SIG-M5 (cell line): ENCODE data around the gene LYPD6B.

Source experiments
- DNase-seq: peaks from one replicate; lab custom pipeline; 2025; lab: John Stamatoyannopoulos, UW

Gene LYPD6B

GRCh38 chr2:149076863-149077412 is 38.4 kb downstream of the LYPD6B start:
- no peak for DNase-seq

- DNase-seq: no peak
These were observed 39.4 kb downstream of the LYPD6B start for GRCh38 chr2:149077861-149078260.

GRCh38 chr2:149080099-149080498 is 41.6 kb downstream of the LYPD6B start:
- no peak for DNase-seq

GRCh38 chr2:149080971-149081370 is 42.5 kb downstream of the LYPD6B start:
- no peak for DNase-seq

GRCh38 chr2:149082079-149082478 is 43.6 kb downstream of the LYPD6B start:
- no peak for DNase-seq

DNA sequence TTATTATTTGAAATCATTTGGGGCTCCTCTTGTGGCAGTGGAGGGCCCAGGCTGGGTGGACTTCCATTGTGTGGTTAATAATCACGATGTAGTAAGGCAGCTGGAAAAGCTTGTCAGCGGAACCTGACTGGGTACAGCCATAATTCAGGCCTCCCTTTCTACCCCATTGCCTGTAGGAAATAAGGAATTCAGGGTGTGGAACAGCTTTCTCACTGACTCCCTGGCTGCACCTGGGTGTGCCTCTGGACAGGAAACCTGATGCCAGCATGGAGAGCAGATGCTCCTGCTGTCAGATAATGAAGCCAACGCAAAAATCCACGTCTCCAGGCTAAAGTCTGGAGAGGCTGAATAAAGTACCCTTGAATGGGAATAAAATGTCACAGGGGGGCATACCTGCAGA is 44.2 kb downstream of the LYPD6B start:
- DNase-seq: no peak

DNA sequence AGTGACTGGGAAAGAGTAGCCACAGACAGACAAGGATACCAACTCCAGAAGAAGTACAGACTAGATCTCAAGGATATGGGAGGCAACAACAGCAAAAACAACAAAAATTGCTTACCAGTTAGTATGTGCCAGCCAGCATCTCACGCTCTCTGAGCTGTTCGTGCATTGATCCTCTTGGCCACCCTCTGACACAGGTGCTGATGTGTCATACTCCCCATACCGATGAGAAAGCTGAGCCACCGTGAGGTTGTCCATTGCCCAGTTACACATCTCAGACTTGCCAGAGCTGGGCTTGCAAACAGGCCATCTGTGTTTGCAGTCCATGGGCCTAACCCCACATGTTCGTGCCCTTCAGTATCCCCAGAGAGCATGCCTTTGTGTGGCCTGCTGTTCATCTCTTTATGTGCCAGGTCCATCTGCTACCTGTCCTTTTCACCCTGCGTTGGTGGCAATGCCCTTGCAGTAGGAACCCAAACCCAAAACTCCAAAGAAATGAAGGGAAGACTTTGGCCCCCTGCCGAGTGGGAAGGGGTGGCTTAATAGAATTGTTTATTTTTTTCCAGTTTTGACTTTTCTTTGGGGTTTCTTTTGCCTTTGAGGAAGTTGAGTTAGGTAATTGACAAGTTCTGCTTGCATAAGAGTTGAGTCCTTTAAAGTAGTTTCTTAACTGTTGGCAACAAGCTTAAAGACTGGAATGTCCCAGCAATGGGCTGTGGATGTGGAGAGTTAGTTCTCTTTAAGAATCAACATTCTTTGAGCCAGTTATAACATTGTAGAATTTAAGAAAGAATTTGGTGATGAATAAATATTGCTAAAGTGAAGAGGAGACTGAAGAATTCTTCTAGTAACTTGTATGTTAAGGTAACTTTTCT is 46.7 kb downstream of the LYPD6B start:
- DNase-seq: no peak

GRCh38 chr2:149087751-149088150 is 49.3 kb downstream of the LYPD6B start:
- no peak for DNase-seq

DNA sequence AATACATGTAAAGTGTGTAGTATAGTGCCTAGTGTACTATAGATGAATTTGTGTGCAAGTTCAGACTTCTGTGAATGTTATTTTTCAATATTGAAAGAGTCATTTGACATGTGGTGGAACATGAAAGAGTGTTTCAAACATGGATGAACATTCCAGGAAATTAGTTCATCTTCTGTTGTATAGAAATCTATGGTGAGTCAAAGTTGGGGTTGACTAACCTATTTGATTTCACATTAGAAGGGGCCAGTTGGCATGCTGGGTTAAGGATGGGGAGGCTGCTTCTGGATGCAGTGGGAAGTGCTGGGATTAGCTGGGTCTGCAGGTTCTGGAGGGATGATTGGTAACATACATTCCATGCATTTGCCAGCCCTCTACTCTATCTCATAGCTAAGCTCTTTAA is 50.6 kb downstream of the LYPD6B start:
- DNase-seq: no peak

GRCh38 chr2:149090706-149091105 is 52.2 kb downstream of the LYPD6B start:
- DNase-seq: no peak

DNA sequence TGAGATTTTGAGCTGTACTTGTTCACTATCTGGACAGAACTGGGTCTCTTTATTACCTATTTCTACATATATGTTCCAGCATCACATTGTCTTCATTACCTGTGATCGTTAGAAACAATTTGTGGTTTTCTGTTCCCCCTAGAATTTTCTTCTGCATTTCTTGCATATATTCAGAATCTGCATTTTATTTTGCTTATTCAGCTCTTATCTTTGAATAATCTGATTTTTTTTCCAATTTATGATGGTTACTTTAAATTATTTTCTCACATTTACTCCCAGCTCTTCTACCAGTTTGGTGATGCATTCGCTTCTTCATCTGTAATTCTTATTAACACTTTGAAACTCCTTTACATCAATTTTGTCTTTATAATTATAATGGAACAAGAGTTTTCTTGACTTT is 55.1 kb downstream of the LYPD6B start:
- no peak for DNase-seq

DNA sequence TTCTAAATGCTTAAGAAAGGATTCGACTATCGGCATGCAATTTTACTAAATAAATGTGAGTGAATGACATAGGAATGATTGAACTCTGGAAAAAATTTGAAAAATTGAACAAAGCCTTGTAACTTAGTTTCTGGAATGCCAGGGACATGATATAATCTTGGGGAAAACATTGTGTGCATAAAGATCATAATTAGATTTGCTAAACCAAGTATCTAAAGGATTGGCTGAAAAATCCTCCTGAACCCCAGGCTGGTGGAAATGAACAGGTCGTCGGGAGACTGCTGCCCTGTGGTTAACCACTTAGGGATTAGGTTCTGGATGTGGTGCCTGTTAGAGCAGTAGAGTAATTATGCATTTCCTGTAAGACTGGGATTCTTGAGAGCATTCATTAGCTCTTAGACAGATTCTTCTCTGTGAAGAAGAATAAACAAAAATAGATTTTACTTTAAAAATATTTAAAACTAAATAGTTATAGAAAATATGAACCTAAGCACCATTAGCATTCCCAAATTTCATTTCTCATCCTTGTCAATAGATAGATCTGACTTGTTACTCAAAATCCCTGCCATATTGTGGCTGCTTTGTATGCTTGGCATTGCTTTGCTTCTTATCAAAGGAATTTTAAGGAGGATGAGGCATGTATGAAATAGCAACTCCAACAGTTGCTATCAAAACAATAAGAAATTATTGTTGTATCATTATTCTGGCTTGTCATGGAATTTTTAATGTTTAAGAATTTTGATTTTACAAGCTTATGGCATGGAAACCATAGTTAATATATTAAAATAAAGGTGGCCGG is 55.9 kb downstream of the LYPD6B start:
- DNase-seq: no peak

DNA sequence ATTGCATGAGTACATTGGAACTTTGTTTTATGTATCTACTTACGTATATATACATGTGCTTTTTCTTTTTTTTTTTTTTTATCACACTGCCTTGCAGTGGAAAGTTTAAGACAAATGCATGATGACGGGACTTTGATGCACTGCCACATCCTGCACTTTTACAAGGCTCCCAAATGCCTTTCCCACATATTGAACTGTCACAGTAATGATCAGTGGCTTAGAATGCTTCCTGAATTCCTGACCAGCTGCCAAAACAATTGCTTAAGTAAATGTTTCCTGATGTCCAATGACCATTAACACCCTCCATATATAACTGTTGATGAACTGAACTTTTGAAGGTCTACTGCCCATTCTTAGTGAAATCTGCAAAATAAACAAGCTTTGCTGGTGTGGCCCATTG is 60.2 kb downstream of the LYPD6B start:
- DNase-seq: no peak

DNA sequence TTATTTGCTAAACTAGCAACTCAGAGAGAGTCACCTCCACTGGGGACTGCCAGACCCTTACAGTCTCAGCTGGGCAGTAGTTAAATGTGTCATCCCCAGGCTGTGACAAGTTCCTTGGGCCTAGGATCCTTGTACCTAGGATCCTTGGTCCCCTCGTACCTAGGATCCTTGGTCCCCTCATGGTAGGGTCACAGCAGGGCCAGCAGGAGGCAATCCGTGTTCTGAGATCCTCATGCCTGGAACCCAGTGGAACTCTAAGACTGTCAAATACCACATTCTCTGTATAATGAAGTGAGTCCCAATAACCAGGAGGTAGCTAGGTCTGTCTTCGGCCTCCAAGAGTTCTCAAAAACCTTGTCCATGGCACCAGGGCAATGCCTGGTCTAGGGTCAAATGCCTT is 60.8 kb downstream of the LYPD6B start:
- DNase-seq: no peak

DNA sequence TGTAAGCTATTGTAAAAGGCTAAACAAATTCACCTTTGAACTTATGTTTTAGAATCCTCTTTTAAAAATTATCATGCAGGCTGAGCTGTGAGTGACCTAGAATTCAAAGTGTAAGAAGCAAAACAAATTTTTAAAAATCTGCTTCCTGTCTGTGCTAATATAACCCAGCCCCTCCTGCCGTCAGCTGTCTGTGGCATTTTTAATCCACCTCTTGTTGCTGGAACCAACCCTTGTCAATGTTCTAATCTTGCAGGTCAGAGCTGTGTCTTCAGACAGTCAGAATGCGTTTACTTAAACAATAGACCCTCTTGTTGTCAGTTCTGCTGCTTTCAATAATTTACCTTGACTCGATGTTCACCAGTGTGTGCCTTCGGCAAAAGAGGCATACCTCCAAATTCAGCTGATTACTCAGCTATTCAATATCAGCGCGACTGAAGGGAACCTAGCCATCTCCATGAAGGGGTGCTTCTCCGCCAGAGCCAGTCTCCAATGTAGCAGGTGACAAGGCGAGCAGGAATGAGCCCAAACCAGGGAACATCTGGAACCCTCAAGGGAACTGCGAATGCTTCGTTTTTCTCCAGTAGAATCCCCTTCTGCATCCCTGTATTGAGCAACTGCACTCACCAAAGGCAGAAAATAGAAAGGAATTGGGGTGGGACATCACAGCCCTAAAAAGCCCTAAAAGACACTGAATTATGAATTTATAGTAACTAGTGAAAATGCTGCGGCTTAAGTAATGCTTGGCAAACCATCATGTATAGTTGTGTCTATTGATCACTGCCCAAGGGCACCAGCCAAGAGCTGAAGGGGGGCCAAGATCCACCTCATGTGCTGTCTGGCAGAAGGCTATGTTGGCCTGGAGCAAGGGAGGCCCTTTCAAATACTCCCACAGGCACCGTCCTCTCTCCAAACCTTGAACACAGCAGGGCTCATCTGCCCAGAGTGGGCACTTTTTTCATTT is 62.5 kb downstream of the LYPD6B start:
- no peak for DNase-seq

- DNase-seq: no peak
These were observed 63.3 kb downstream of the LYPD6B start for GRCh38 chr2:149101818-149102217.

DNA sequence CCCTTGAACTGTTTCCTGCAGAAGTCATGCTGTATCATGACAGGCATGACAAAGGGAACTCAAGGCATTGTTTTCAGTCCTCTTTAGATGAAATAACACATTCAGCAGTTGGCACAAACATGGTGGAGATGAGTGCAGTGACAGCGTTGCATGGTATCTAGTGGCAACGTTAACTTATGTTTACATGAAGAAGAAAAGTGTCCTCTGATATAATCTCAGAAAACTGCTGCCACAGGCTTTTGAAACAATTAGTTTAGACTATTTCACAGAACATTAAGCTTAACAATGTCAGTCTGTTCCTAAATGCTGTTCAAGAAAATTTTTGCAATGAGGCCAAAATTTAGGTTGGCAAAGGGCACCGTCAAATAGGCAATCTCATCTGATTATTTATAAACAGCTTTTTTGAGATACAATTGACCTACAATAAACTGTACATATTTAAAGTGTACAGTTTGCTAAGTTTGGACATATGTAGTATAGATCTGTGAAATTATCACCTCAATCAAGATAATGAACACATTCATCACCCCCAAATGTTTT is 64.7 kb downstream of the LYPD6B start:
- DNase-seq: no peak

DNA sequence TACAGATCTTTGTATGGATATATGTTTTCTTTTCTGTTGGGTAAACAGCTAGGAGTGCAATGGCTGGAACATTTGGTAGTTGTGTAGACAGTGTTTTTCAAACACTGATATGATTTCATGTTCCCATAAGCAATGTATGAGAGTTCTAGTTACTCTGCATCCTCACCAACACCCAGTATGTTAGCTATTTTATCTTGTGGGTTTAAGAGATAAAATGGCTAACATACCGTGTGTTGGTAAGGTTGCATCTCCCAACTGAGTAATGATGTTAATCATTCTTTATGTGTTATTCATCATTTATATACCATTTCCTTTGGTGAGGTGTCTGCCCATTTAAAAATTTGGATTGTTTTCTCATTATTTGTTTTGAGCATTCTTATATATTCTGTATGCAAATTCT is 65.7 kb downstream of the LYPD6B start:
- DNase-seq: no peak

- DNase-seq: no peak
These were observed 73.6 kb downstream of the LYPD6B start for GRCh38 chr2:149112068-149112467.

GRCh38 chr2:149112713-149113112 is 74.2 kb downstream of the LYPD6B start:
- no peak for DNase-seq

GRCh38 chr2:149115781-149116180 is 77.3 kb downstream of the LYPD6B start:
- DNase-seq: no peak

DNA sequence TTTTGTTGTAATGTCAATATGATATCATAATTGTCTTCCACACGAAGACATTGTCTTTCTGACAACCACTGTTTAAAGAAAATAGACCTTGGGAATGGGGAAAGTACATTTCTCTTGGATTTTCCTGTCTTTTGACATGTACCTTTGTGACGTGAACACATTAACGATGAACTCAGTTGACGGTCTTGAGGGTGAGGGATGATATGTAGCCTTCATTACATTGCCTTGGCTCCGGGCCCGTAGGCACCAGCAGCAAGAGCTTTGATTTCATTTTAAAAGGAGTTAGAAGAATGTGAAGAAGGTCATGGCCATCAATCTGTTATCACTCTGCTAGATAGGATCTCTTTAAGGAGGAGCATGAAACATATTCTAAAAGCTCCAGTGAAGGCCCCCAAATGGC is 80.9 kb downstream of the LYPD6B start:
- no peak for DNase-seq
